K562 (cell line): Measurements from ENCODE around the gene RPS27. TPM values are rescaled to one million over a fixed set of nuclear protein-coding genes. Genes with fewer than 3 reads are reported as not detected.
A peak's percentile ranks its signal among the peaks of the same experiment; 100 is the strongest.

Source experiments
- ARID2 ChIP-seq: fragments of 450-650 bp; IDR thresholded peaks from 2 replicates; pipeline ENCODE4 v1.6.1; 2017; ENCODE audit warnings: antibody characterized with exemption, mild to moderate bottlenecking
- ARNT ChIP-seq, 2 experiments: fragments of 450-650 bp; IDR thresholded peaks; 2 replicates each; pipeline ENCODE4 v1.6.1; 2016; ENCODE audit warnings: mild to moderate bottlenecking in 1 of 2
- ATF4 ChIP-seq: fragments of 450-650 bp; formaldehyde crosslinking; IDR thresholded peaks from 2 replicates; pipeline ENCODE4 v1.4.0; 2022; ENCODE audit warnings: mild to moderate bottlenecking, moderate library complexity
- CHD1 ChIP-seq: fragments of 200-600 bp; sonication (generic); IDR thresholded peaks from one replicate; pipeline ENCODE4 v1.6.1; 2012; ENCODE audit warnings: mild to moderate bottlenecking, moderate library complexity, low read length, inconsistent platforms
- DIDO1 ChIP-seq: fragments of 450-650 bp; IDR thresholded peaks from 2 replicates; pipeline ENCODE4 v1.6.1; 2016; ENCODE audit warnings: low read depth, missing biosample characterization, missing genetic modification characterization
- DLX4 ChIP-seq: fragments of 250-450 bp; sonication (Bioruptor Pico); IDR thresholded peaks from 2 replicates; pipeline ENCODE4 v1.6.1; 2021; ENCODE audit warnings: mild to moderate bottlenecking
- E2F8 ChIP-seq: fragments of 450-650 bp; IDR thresholded peaks from 2 replicates; pipeline ENCODE4 v1.7.1; 2018; ENCODE audit warnings: mild to moderate bottlenecking, low read depth; ENCODE audit not compliant: partially characterized antibody
- ELK3 ChIP-seq: fragments of 450-650 bp; formaldehyde crosslinking; IDR thresholded peaks from 2 replicates; pipeline ENCODE4 v1.4.0; 2020; ENCODE audit warnings: mild to moderate bottlenecking
- KHSRP ChIP-seq: fragments of 450-650 bp; IDR thresholded peaks from 2 replicates; pipeline ENCODE4 v1.6.1; 2017
- MTA3 ChIP-seq: fragments of 450-650 bp; formaldehyde crosslinking; IDR thresholded peaks from 2 replicates; pipeline ENCODE4 v1.6.1; 2017; ENCODE audit warnings: mild to moderate bottlenecking, borderline replicate concordance
- NCOA4 ChIP-seq: fragments of 450-650 bp; IDR thresholded peaks from 2 replicates; pipeline ENCODE4 v1.6.1; 2018; ENCODE audit warnings: mild to moderate bottlenecking; ENCODE audit not compliant: partially characterized antibody
- NCOR1 ChIP-seq: fragments of 450-650 bp; IDR thresholded peaks from 2 replicates; pipeline ENCODE4 v1.6.1; 2016; ENCODE audit warnings: mild to moderate bottlenecking, moderate library complexity
- RAD51 ChIP-seq: fragments of 450-650 bp; IDR thresholded peaks from 2 replicates; pipeline ENCODE4 v1.7.1; 2016; ENCODE audit warnings: low read depth, mild to moderate bottlenecking, borderline replicate concordance
- RBM15 ChIP-seq: fragments of 200-400 bp; formaldehyde crosslinking; IDR thresholded peaks from 2 replicates; pipeline ENCODE4 v1.6.1; 2018; ENCODE audit warnings: mild to moderate bottlenecking, low read length, moderate library complexity; ENCODE audit not compliant: insufficient read depth
- SAFB2 ChIP-seq: fragments of 200-400 bp; formaldehyde crosslinking; IDR thresholded peaks from 2 replicates; pipeline ENCODE4 v1.6.1; 2018; ENCODE audit warnings: borderline replicate concordance, low read length, low read depth, moderate library complexity; ENCODE audit not compliant: severe bottlenecking
- SRSF3 ChIP-seq: fragments of 200-400 bp; formaldehyde crosslinking; IDR thresholded peaks from 2 replicates; pipeline ENCODE4 v1.6.1; 2016; ENCODE audit warnings: mild to moderate bottlenecking, low read length, moderate library complexity; ENCODE audit not compliant: insufficient read depth
- TSHZ1 ChIP-seq: fragments of 250-450 bp; sonication (Bioruptor Pico); IDR thresholded peaks from 2 replicates; pipeline ENCODE4 v1.4.0; 2020; ENCODE audit warnings: mild to moderate bottlenecking, moderate library complexity
- ZBED1 ChIP-seq: IDR thresholded peaks from 2 replicates; pipeline ENCODE4 v1.6.1; 2014
- ZC3H11A ChIP-seq: IDR thresholded peaks from 2 replicates; pipeline ENCODE4 v1.6.1; 2012; ENCODE audit warnings: low read depth, low read length, improper control_type of control experiment
- ZNF217 ChIP-seq: sonication (generic); formaldehyde crosslinking; IDR thresholded peaks from 2 replicates; pipeline ENCODE4 v1.8.0; 2022; ENCODE audit warnings: mild to moderate bottlenecking, missing genetic modification reagents
- ZNF77 ChIP-seq: fragments of 250-450 bp; sonication (Bioruptor Pico); IDR thresholded peaks from 2 replicates; pipeline ENCODE4 v1.5.0; 2020
- polyA plus RNA-seq, 8 experiments: library from polyadenylated mRNA; depleted of rRNA in 4 of 8; stranded (reverse) in 5 of 8; unstranded in 3 of 8; fragments of >200 nt; fragmentation: Nextera tagmentation in 2 of 8; fragmentation: Illumina TruSeq in 1 of 8; extraction: Ambion mirVana in 2 of 8; extraction: Trizol in 1 of 8; gene quantifications; 2 replicates each; pipeline versions ENCODE4 v1.2.1 to v1.2.3, GENCODE V29; 2011 to 2014; ENCODE audit warnings: inconsistent platforms in 1 of 8, missing spikeins in 1 of 8
- total RNA-seq, 7 experiments: library from RNA; depleted of rRNA in 6 of 7; stranded (reverse); fragments of >200 nt in 6 of 7; fragmentation: Illumina TruSeq in 2 of 7; extraction: Trizol in 2 of 7; gene quantifications; 2 replicates each; pipeline versions ENCODE4 v1.2.1 to v1.2.3, GENCODE V29; 2011 to 2021; ENCODE audit warnings: low replicate concordance in 1 of 7

RPS27 gene
- total and polyA plus RNA-seq, 9 of the 15 experiments (the other 6 are each of a cell fraction or from before 2014, with no cell fraction given) = 2,091 to 9,377 (median 6,706) TPM

- peak; percentile 16 for TF ChIP-seq E2F8
- TF ChIP-seq ARNT (IDR thresholded peaks at IDR 0.05) = no peak
- no peak for TF ChIP-seq ZBED1
- TF ChIP-seq ARID2 = no peak
- TF ChIP-seq CHD1 = peak; percentile 42
- no peak for TF ChIP-seq KHSRP
- no peak for TF ChIP-seq NCOR1
- no peak for TF ChIP-seq RAD51
- TF ChIP-seq NCOA4 = no peak
- TF ChIP-seq ZNF77 (CRISPR knock-in tag) = no peak
- TF ChIP-seq TSHZ1 (CRISPR knock-in tag) = no peak
- no peak for TF ChIP-seq SAFB2
- TF ChIP-seq DLX4 (CRISPR knock-in tag) = no peak
- no peak for TF ChIP-seq ZNF217 (CRISPR knock-in tag)
- no peak for TF ChIP-seq DIDO1 (tag)
- TF ChIP-seq RBM15 = no peak
- TF ChIP-seq ATF4 (CRISPR knock-in tag) = no peak
- no peak for TF ChIP-seq SRSF3
- TF ChIP-seq MTA3 = no peak; the same call in 1 of the 2 replicates
- no peak for TF ChIP-seq ZC3H11A
- no peak for TF ChIP-seq ELK3 (CRISPR knock-in tag)
Measured at GRCh38 chr1:153963030-153963849, 27.3 kb upstream of the RPS27 start, which contains the start of gene SLC39A1 (continued).
